ENCODE results near the gene CPSF6.

DNA sequence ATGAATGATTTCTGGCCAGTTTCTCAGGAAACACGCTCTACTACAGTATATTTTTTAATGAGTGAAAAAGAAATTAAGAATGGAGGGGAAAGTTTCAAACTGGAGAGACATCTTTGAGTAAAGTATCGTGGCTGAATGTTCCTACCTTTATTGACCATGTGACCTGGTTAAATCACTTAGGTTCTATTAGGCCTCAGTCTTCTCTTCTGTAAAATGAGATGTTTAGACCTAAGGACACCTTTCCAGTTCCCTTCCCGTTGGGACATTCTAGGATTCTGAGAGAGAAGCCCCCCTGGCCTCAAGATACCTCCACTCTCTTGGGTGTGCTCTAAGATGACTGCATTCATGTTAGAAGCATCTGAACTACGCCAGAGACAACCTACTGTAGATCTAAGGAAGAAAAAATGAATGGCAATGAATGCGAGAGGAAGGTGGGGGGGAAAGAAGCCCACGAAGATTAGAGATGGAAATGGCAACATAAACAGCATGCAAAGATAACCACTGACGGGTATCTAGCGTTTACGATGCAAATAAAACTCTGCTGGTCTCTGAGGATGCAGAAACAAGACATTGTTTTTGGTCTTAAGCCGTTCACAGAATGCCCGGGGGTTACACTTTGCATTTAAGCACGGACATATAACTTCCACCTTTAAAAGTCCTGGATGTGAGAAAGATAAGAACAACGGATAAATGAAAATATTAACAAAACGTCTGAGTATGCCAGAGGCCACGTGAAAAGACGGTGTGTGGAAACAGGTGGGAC is 599 bp upstream of the CPSF6 start:
- TF ChIP-seq, protein P1, sequence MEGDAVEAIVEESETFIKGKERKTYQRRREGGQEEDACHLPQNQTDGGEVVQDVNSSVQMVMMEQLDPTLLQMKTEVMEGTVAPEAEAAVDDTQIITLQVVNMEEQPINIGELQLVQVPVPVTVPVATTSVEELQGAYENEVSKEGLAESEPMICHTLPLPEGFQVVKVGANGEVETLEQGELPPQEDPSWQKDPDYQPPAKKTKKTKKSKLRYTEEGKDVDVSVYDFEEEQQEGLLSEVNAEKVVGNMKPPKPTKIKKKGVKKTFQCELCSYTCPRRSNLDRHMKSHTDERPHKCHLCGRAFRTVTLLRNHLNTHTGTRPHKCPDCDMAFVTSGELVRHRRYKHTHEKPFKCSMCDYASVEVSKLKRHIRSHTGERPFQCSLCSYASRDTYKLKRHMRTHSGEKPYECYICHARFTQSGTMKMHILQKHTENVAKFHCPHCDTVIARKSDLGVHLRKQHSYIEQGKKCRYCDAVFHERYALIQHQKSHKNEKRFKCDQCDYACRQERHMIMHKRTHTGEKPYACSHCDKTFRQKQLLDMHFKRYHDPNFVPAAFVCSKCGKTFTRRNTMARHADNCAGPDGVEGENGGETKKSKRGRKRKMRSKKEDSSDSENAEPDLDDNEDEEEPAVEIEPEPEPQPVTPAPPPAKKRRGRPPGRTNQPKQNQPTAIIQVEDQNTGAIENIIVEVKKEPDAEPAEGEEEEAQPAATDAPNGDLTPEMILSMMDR (IDR thresholded peaks at IDR 0.05): no peak
- no peak for TF ChIP-seq POLR2A (IDR thresholded peaks at IDR 0.05)

Data from uterus (tissue), 2 donors.